Rectal smooth muscle tissue (tissue), 1 donor: ENCODE results near the gene CDH2.

ENCODE experiments used
- H3K27ac ChIP-seq: one replicate; pipeline ENCODE4 v1.7.0; 2013; ENCODE audit warnings: low read depth, low read length, inconsistent platforms
- H3K27me3 ChIP-seq: one replicate; pipeline ENCODE4 v1.7.0; 2013; ENCODE audit warnings: low read length; ENCODE audit not compliant: control insufficient read depth, insufficient read depth
- H3K36me3 ChIP-seq: one replicate; pipeline ENCODE4 v1.7.0; 2013; ENCODE audit warnings: low read length; ENCODE audit not compliant: control insufficient read depth, insufficient read depth
- H3K4me1 ChIP-seq: one replicate; pipeline ENCODE4 v1.7.0; 2013; ENCODE audit warnings: low read length; ENCODE audit not compliant: control insufficient read depth, insufficient read depth
- H3K4me3 ChIP-seq: one replicate; pipeline ENCODE4 v1.7.0; 2013; ENCODE audit warnings: low read length
- H3K9ac ChIP-seq: one replicate; pipeline ENCODE4 v1.7.0; 2013; ENCODE audit warnings: low read length

Gene CDH2

GRCh38 chr18:28065031-28065792 is 111.7 kb downstream of the CDH2 start:
- Histone ChIP-seq H3K36me3 (no peaks in the 10 kb centered on the region), H3K27me3 (no peaks in the 10 kb centered on the region), H3K4me1 (no peaks in the 10 kb centered on the region), H3K9ac (no peak overlapping the region), H3K27ac (no peak overlapping the region), H3K4me3 (no peak overlapping the region)

DNA sequence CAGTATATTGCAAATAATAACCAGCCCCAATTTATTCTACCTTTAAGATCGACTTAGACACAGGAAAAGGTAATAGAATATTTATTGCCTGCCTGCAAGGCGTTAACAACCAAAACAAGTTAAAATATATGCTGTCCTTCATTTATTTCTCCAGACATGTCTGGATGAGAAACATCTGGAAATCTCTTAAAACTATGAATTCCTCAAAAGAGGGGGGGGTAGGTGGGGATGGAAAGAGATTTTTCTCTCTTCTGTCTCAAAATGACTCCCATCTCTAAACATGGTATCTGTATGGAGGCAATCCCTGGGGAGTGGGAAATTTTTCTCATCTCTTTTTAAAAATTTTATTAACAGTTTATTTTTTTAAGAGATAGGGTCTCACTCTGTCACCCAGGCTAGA is 113.0 kb downstream of the CDH2 start:
- Histone ChIP-seq H3K4me3 (no peak overlapping the region), H3K27ac (no peak overlapping the region), H3K27me3 (no peaks in the 10 kb centered on the region), H3K36me3 (no peaks in the 10 kb centered on the region), H3K4me1 (no peaks in the 10 kb centered on the region), H3K9ac (no peak overlapping the region)

DNA sequence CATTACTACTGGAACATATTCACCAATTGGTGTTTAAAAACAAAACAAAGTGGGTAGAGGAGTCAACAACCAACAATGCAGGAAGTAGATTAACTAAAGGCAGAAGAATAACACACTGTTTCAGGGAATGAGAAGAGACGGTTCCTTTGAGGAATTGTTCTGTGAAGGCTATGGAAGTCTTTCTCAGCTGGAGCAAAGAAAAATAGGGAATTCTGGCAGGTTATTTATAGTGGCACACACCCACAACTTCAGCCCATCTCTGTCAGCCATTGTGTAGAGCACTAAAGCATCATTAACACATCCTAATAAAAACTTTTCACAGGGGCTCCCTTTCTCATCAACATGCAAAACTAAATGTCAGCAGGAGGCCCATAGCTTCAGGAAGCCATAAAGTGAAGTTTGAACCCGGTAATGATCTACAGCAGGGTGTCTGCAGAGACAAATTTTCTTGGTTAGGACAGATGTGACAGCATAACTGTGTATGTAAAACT is 113.6 kb downstream of the CDH2 start:
- Histone ChIP-seq H3K27ac (no peak overlapping the region), H3K9ac (no peak overlapping the region), H3K4me3 (no peak overlapping the region), H3K4me1 (no peaks in the 10 kb centered on the region), H3K36me3 (no peaks in the 10 kb centered on the region), H3K27me3 (no peaks in the 10 kb centered on the region)

- no peaks in the 10 kb centered on the region for H3K4me1 ChIP-seq
- no peaks in the 10 kb centered on the region for H3K27me3 ChIP-seq
- H3K36me3 ChIP-seq, result no peaks in the 10 kb centered on the region
- H3K9ac ChIP-seq, result no peak overlapping the region
- no peak overlapping the region for H3K4me3 ChIP-seq
- no peak overlapping the region for H3K27ac ChIP-seq
Measured at GRCh38 chr18:28062443-28062842, 114.5 kb downstream of the CDH2 start.

- no peaks in the 10 kb centered on the region for H3K36me3 ChIP-seq
- H3K9ac ChIP-seq, result no peak overlapping the region
Measured at GRCh38 chr18:28059861-28060260, 117.1 kb downstream of the CDH2 start.

DNA sequence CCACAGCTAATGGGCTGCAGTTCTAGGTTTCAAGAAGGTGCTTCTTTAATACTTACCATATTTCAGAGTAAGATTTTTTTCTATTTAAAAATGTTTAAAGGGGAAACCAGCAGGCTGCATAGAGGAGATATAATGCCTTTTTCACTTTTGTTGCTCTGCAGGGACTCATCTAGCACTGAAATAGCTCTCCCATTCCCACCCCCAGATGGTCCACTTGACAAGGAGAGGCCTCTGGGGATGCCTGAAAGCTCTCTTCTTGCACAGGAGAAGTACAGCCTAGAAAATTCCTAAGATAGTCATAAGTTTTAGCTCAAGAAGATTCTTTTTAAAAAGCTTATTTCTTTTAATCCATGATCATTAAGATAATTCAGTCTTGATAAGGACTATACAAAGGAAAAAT is 126.4 kb downstream of the CDH2 start:
- no peak overlapping the region for H3K9ac ChIP-seq
- no peaks in the 10 kb centered on the region for H3K4me1 ChIP-seq
- no peak overlapping the region for H3K27ac ChIP-seq
- no peak overlapping the region for H3K4me3 ChIP-seq
- no peaks in the 10 kb centered on the region for H3K27me3 ChIP-seq
- H3K36me3 ChIP-seq, result no peaks in the 10 kb centered on the region

More at GRCh38 chr18:28059861-28060260, 117.1 kb downstream of the CDH2 start:
- H3K4me1 ChIP-seq, result no peaks in the 10 kb centered on the region
- H3K27ac ChIP-seq, result no peak overlapping the region
- H3K27me3 ChIP-seq, result no peaks in the 10 kb centered on the region
- H3K4me3 ChIP-seq, result no peak overlapping the region

- Histone ChIP-seq H3K36me3 (no peaks in the 10 kb centered on the region), H3K4me1 (no peaks in the 10 kb centered on the region), H3K27ac (no peak overlapping the region), H3K4me3 (no peak overlapping the region), H3K27me3 (no peaks in the 10 kb centered on the region), H3K9ac (no peak overlapping the region)
Measured at GRCh38 chr18:28048612-28049011, 128.3 kb downstream of the CDH2 start.

DNA sequence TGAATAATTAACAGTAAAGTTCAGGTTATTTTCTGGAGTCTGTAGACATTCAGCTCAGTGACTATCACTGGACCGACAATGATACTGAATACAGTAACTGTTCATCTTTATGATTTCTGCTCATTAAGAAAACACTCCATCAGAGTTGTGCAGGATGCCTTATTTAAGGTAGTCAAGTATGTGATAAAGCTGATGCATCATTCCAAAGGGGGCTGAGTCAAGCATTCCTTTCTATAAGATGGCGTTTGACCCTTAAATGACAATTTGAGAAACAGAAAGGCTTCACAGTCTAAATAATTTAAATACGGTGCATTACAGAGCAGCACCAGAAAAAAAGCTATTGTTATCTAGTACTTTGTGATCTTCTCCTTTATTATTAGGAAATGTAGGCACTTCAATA is 131.1 kb downstream of the CDH2 start:
- Histone ChIP-seq H3K9ac (no peak overlapping the region), H3K27ac (no peak overlapping the region), H3K27me3 (no peaks in the 10 kb centered on the region), H3K36me3 (no peaks in the 10 kb centered on the region), H3K4me3 (no peak overlapping the region), H3K4me1 (no peaks in the 10 kb centered on the region)

- no peaks in the 10 kb centered on the region for H3K4me1 ChIP-seq
- H3K36me3 ChIP-seq, result no peaks in the 10 kb centered on the region
- H3K27ac ChIP-seq, result no peak overlapping the region
- H3K4me3 ChIP-seq, result no peak overlapping the region
- H3K27me3 ChIP-seq, result no peaks in the 10 kb centered on the region
- H3K9ac ChIP-seq, result no peak overlapping the region
Measured at GRCh38 chr18:28045176-28045810, 131.6 kb downstream of the CDH2 start.

DNA sequence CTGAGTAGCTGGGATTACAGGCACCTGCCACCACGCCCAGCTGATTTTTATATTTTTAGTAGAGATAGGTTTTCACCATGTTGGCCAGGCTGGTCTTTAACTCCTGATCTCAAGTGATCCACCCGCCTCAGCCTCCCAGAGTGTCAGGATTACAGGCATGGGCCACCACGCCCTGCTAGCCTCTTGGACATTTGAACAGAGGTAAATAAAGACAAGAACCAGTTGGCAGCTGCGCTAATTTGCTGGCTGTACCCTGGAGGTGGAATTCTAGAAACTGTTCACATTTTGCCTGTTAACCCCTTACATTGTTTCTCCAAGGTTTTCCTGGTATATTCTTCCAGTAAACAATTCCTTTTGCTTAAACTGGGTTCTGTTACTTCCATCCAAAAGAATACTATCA is 132.9 kb downstream of the CDH2 start:
- Histone ChIP-seq H3K27ac (no peak overlapping the region), H3K4me3 (no peak overlapping the region), H3K36me3 (no peaks in the 10 kb centered on the region), H3K9ac (no peak overlapping the region), H3K4me1 (no peaks in the 10 kb centered on the region), H3K27me3 (no peaks in the 10 kb centered on the region)

- H3K27me3 ChIP-seq, result no peaks in the 10 kb centered on the region
- no peaks in the 10 kb centered on the region for H3K36me3 ChIP-seq
- no peak overlapping the region for H3K4me3 ChIP-seq
- no peak overlapping the region for H3K27ac ChIP-seq
- H3K4me1 ChIP-seq, result no peaks in the 10 kb centered on the region
- H3K9ac ChIP-seq, result no peak overlapping the region
Measured at GRCh38 chr18:28043631-28044030, 133.3 kb downstream of the CDH2 start.

- no peak overlapping the region for H3K27ac ChIP-seq
- H3K36me3 ChIP-seq, result no peaks in the 10 kb centered on the region
- H3K4me3 ChIP-seq, result no peak overlapping the region
- H3K9ac ChIP-seq, result no peak overlapping the region
- no peaks in the 10 kb centered on the region for H3K27me3 ChIP-seq
- no peaks in the 10 kb centered on the region for H3K4me1 ChIP-seq
Measured at GRCh38 chr18:28041366-28041765, 135.6 kb downstream of the CDH2 start.

DNA sequence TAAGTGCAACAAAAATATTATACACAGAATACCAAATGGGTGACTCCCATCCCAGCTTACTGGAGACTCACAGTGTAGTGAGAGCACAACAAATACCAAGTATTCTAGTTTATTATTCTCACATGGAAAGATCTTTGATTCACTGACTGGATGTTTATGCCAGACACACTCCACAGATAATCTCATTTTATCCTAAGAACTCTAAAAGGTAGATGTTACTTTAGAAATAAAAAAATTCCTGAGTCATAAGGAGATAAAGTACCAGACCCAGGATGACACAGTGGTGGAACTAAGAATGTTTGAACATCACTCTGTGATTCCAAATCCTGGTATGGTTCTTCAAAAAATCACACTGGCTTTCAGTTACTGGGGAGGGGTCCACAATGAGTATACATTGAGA is 136.2 kb downstream of the CDH2 start:
- Histone ChIP-seq H3K9ac (no peak overlapping the region), H3K27ac (no peak overlapping the region)

More for the DNA sequence above, 136.2 kb downstream of the CDH2 start:
- Histone ChIP-seq H3K27me3 (no peaks in the 10 kb centered on the region), H3K36me3 (no peaks in the 10 kb centered on the region), H3K4me3 (no peak overlapping the region), H3K4me1 (no peaks in the 10 kb centered on the region)
